GM19463 (cell line): ENCODE data around the gene PLA2G4D.

Source experiments
- ATAC-seq: cut with Tn5 transposase; IDR thresholded peaks from one replicate; pipeline ENCODE4 v1.9.1; 2021; ENCODE audit warnings: mild to moderate bottlenecking, moderate library complexity; ENCODE audit not compliant: unreplicated experiment

Gene PLA2G4D

DNA sequence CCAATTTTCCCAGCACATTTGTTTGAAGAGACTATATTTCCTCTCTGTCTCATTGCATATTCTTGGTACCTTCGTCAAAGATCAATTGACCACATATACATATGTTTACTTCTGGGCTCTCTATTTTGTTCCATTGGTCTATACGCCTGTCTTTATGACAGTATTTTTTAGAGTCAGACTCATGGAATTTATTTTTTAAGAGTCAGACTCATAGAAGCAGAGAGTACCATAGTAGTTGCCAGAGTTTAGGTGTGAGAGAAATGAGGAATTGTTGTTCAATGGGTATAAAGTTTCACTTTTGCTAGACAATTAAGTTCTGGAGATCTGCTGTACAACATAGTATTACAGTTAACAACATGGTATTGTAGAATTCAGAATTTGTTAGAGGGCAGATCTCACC is 35.0 kb upstream of the PLA2G4D start:
- no peak for ATAC-seq

DNA sequence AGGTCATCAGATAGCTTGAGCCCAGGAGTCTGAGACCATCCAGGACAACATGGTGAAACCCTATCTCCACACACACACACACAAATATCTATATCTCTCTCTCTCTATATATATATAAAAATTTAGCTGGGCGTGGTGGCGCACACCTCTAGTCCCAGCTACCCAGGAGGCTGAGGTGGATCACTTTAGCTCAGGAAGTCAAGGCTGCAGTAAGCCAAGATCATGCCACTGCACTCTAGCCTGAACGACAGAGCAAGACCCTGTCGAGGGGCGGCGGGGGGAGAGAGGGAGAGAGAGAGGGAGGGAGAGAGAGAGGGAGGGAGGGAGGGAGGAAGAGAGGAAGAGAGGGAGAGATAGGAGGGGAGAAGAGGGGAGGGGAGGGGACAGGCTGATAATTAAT is 34.1 kb upstream of the PLA2G4D start:
- ATAC-seq = no peak

DNA sequence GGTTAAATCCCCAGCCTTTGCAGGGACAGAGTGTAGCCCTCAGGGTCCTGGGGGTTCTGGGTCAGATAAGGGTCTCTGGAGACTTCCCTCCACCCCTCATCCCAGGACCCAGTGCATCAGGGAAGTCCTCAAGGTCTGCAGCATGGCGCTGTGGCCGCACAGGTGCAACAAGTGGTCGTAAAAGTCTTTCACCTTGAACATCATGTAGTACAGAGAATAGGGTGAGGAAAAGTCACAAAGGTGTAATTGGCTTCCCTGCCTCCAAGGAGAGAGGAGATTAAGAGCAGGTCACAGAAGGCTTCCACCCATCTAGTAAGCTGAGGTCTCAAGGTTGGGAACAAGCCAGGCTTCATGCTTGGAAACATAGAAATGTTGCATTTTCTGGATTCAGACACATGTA is 29.2 kb upstream of the PLA2G4D start:
- no peak for ATAC-seq

DNA sequence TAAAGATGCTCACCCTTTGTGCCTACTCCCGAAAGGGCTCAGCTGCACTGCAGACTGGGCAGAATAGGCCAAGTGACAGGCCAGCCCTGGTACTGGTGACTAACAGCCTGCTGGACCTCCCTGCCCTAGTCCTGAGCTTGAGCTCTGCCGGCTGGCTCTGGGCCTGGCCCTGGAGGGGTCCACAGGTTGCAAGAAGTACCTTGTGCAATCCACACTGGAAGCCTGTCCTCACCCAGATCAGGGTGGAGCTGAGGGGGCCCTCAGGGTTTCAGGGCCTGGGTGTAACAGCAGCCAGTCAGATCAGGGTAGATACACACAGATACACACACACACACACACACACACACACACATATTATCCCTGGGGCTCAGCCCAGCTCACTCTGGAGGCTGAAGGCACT is 27.3 kb upstream of the PLA2G4D start:
- ATAC-seq = no peak

DNA sequence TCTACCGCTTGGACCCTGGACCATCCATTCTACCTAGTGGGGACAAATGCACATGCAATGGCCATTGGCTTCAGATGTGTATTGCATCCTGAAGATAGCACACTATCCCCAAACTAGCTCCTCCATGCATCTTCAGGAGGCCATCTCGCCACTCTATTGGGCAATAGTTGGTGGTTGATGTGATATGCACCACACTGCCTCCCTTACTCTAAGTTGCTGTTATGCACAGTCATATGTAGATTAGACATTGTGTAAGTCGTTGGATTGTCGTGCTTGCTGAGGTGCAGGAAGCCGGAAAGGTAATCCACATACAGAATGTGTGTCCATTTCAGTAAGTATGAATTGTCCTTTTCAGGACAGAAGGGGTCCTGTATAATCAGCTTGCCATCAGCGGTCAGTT is 26.7 kb upstream of the PLA2G4D start:
- no peak for ATAC-seq

GRCh38 chr15:42120285-42120684 is 25.9 kb upstream of the PLA2G4D start:
- no peak for ATAC-seq

- no peak for ATAC-seq
Observed at GRCh38 chr15:42119446-42119760, 25.0 kb upstream of the PLA2G4D start.

DNA sequence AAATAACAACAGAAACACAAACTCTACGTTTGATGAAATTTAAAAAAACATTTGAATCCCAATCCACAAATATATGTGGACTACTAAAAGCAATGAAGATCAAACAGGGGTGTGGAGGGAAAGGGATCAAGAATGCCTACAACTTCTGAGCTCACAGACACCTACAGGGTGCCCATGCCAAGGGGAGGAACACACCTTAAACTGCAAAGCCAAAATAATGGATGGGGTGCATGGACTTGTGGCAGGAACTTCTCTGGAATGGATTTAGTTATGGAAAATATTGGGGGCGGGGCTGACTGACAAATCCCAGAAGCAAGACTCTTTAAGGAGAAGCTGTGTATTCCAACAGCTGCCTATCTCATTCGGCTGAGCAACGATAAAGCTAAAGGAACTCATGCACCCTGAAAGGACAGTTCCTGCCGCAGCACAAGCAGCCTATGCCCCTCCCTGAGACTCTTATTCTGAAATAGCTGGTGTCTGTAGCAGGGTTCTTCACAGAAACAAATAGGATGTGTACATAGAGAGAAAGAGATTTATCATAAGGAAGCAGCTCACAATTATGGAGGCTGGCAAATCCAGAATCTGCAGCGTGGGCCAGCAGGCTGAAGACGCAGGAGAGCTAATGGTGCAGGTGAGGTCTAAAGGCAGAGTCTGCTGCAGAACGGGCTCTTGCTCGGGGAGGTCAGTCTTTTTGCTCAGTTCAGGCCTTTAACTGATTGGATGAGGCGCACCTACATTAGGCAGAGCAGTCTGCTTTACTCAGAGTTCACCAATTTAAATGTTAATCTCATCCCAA is 24.5 kb upstream of the PLA2G4D start:
- ATAC-seq = no peak

DNA sequence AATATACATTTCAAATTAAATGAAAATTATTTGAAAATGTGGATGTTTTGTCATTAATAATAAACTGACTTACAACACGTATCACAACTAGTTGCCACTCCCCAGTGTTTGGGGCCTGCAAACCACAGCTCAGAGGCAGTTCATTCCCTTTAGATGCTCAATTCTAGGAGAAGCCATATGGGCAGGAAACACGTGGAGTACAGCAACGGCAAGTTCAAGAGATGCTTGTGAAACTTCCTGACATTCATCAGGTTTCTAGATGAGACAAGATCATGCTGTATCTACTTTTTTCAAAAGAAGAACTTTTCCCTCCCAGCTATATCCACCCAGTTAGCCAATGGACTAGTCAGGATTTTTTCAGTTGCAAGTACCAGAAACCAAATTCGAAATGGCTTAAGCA is 17.6 kb upstream of the PLA2G4D start:
- no peak for ATAC-seq

DNA sequence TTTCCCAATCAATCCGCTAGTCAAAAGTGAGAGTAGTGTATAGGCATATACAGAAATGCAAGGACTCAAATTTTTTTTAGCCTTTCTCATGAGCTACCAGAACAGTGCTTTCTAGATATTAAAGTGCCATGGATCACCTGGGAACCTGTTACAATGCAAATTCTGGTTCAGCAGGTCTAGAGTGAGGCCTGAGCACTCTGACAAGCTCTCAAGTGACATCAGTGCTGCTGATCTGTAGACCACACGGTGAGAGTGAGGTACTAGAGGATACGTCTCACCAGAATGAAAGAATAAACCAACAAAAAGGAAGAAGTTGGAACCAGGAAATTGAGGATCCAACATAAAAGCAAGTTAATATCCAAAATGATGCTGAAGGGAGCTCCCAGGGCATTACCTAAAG is 16.0 kb upstream of the PLA2G4D start:
- ATAC-seq = no peak

GRCh38 chr15:42108806-42109205 is 14.4 kb upstream of the PLA2G4D start:
- no peak for ATAC-seq

- ATAC-seq = no peak
Observed at GRCh38 chr15:42108189-42108588, 13.8 kb upstream of the PLA2G4D start.

- no peak for ATAC-seq
Observed at GRCh38 chr15:42107473-42107872, 13.1 kb upstream of the PLA2G4D start.

DNA sequence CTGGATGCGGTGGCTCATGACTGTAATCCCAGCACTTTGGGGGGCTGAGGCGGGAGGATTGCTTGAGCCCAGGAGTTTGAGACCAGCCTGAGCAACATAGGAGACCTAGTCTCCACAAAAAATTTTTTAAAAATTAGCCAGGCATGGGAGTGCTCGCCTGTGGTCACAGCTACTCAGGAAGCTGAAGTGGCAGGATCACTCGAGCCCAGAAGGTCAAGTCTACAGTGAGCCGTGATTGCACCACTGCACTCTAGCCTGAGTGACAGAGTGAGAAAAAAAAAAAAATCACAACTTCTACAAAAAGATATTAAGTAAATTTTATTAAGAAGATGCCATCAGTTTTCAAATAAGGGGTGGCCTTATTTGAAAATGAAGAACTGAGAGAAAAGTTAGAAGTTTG is 11.9 kb upstream of the PLA2G4D start:
- no peak for ATAC-seq

GRCh38 chr15:42104095-42104891 is 9.9 kb upstream of the PLA2G4D start:
- ATAC-seq = no peak

DNA sequence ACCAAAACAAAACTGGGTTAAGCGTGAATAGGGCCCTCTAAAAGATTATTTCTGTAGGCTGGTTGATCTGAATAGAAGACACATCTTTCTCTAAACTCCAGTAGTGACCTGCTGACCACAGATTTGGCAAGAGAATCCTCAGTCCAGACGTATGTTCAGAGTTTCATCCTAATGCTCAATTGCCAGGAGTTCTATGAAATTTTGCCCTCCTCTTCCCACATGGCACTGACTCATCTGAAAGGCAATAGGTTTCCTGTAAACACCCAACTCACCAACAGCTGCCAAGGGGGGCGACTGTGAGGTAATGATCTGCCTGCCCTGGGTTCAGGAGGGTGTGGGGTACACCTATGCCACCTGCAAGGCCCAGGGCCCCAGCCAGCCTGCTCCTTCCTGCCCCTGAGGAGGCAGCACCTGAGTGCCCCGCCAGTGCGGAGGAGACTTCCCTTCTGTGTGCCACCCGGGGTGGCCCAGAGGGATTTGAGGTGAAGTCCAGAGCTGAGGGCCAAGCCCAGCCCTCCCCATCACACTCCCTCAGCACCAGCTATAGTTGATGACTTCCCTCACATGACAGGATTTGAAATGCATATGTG is 8.4 kb upstream of the PLA2G4D start:
- ATAC-seq = no peak

GRCh38 chr15:42101861-42102260 is 7.5 kb upstream of the PLA2G4D start:
- no peak for ATAC-seq

- no peak for ATAC-seq
Observed at GRCh38 chr15:42100021-42100800, 5.8 kb upstream of the PLA2G4D start.

- no peak for ATAC-seq
Observed at GRCh38 chr15:42097018-42097417, 2.7 kb upstream of the PLA2G4D start.

GRCh38 chr15:42093966-42094365 is 396 bp downstream of the PLA2G4D start:
- no peak for ATAC-seq
